ENCODE measurements around the gene PPP1R12B. TPM values are rescaled to one million over a fixed set of nuclear protein-coding genes. Genes with fewer than 3 reads are reported as not detected.

The PPP1R12B gene
- total RNA-seq, 1 experiment from 2014 or later = 17.0 TPM

- no TSS peak for BruUV-seq (replicated peaks)
- no peaks in the 10 kb centered on the region for H3K36me3 ChIP-seq (ENCODE audit: insufficient read depth, low read length, poor library complexity, severe bottlenecking)
- no peak for DNase-seq (ENCODE audit: low spot score)
- intact Hi-C loops (cut with micrococcal nuclease; ENCODE audit: unreplicated experiment) = no loop called here
- no peaks in the 10 kb centered on the region for H3K9me3 ChIP-seq (ENCODE audit: low read depth, low read length, poor library complexity, severe bottlenecking)
- H3K27ac ChIP-seq (ENCODE audit: low read depth, low read length, poor library complexity, severe bottlenecking) = no peak overlapping the region
- H3K4me3 ChIP-seq (ENCODE audit: low read depth, low read length, poor library complexity, severe bottlenecking) = no peak overlapping the region
- no peaks in the 10 kb centered on the region for H3K4me1 ChIP-seq (ENCODE audit: insufficient read depth, low read length, poor library complexity, severe bottlenecking)
- no peaks in the 10 kb centered on the region for H3K27me3 ChIP-seq (replicated peaks; ENCODE audit: insufficient read depth, low read depth, low read length, poor library complexity)
- TF ChIP-seq EZH2 (IDR thresholded peaks at IDR 0.05; ENCODE audit: borderline replicate concordance, low read depth, low read length, poor library complexity, severe bottlenecking) = no peak
- no peak for TF ChIP-seq CTCF (conservative IDR thresholded peaks at IDR 0.05; ENCODE audit: low read depth, low read length)
- POLR2A ChIA-PET (ENCODE audit: low non-redundant PET) = no interaction called here
- CTCF ChIA-PET = no interaction called here
Observed at GRCh38 chr1:202319381-202320080, 29.0 kb upstream of the PPP1R12B start.

- Histone ChIP-seq H3K4me3 (ENCODE audit: low read depth, low read length, poor library complexity, severe bottlenecking) (no peak overlapping the region), H3K9me3 (ENCODE audit: low read depth, low read length, poor library complexity, severe bottlenecking) (no peaks in the 10 kb centered on the region), H3K27me3 (replicated peaks; ENCODE audit: insufficient read depth, low read depth, low read length, poor library complexity) (no peaks in the 10 kb centered on the region), H3K36me3 (ENCODE audit: insufficient read depth, low read length, poor library complexity, severe bottlenecking) (no peaks in the 10 kb centered on the region), H3K27ac (ENCODE audit: low read depth, low read length, poor library complexity, severe bottlenecking) (no peak overlapping the region), H3K4me1 (ENCODE audit: insufficient read depth, low read length, poor library complexity, severe bottlenecking) (no peaks in the 10 kb centered on the region)
- no TSS peak for BruUV-seq (replicated peaks)
- intact Hi-C loops (cut with micrococcal nuclease; ENCODE audit: unreplicated experiment) = no loop called here
- ChIA-PET POLR2A (ENCODE audit: low non-redundant PET) (no interaction called here), CTCF (no interaction called here)
- no peak for DNase-seq (ENCODE audit: low spot score)
- TF ChIP-seq EZH2 (IDR thresholded peaks at IDR 0.05; ENCODE audit: borderline replicate concordance, low read depth, low read length, poor library complexity, severe bottlenecking) (no peak), CTCF (conservative IDR thresholded peaks at IDR 0.05; ENCODE audit: low read depth, low read length) (no peak)
Observed at GRCh38 chr1:202320081-202320405, 28.5 kb upstream of the PPP1R12B start.

- intact Hi-C loops (cut with micrococcal nuclease; ENCODE audit: unreplicated experiment) = no loop called here
- Histone ChIP-seq H3K36me3 (ENCODE audit: insufficient read depth, low read length, poor library complexity, severe bottlenecking) (no peaks in the 10 kb centered on the region), H3K9me3 (ENCODE audit: low read depth, low read length, poor library complexity, severe bottlenecking) (no peaks in the 10 kb centered on the region), H3K4me3 (ENCODE audit: low read depth, low read length, poor library complexity, severe bottlenecking) (no peak overlapping the region), H3K27me3 (replicated peaks; ENCODE audit: insufficient read depth, low read depth, low read length, poor library complexity) (no peaks in the 10 kb centered on the region), H3K27ac (ENCODE audit: low read depth, low read length, poor library complexity, severe bottlenecking) (no peak overlapping the region), H3K4me1 (ENCODE audit: insufficient read depth, low read length, poor library complexity, severe bottlenecking) (no peaks in the 10 kb centered on the region)
- DNase-seq (ENCODE audit: low spot score) = no peak
- ChIA-PET POLR2A (ENCODE audit: low non-redundant PET) (interaction anchor here (0.5 kb wide), 1 partner anchor 51 kb away, joined by 6 read pairs; no protein-coding TSS in a partner anchor), CTCF (interaction anchor here (1.1 kb wide), 1 partner anchor 10 kb away, joined by 3 read pairs; no protein-coding TSS in a partner anchor)
- TF ChIP-seq EZH2 (IDR thresholded peaks at IDR 0.05; ENCODE audit: borderline replicate concordance, low read depth, low read length, poor library complexity, severe bottlenecking) (no peak), CTCF (conservative IDR thresholded peaks at IDR 0.05; ENCODE audit: low read depth, low read length) (no peak)
- BruUV-seq (replicated peaks) = no TSS peak
Observed at GRCh38 chr1:202323731-202324130, 24.8 kb upstream of the PPP1R12B start.

All from A673 (cell line).